Endodermal cell (in vitro differentiated cells): ENCODE measurements around the gene DGKQ. TPM values are rescaled to one million over a fixed set of nuclear protein-coding genes. Genes with fewer than 3 reads are reported as not detected.

Source experiments
- DNase-seq: peaks from one replicate; pipeline ENCODE4 v3.0.0-alpha.2; 2017
- H3K27ac ChIP-seq: 2 replicates; pipeline ENCODE4 v1.5.1; 2013; ENCODE audit warnings: mild to moderate bottlenecking, low read depth, low read length, moderate library complexity
- H3K27me3 ChIP-seq: 2 replicates; pipeline ENCODE4 v1.6.1; 2013; ENCODE audit warnings: mild to moderate bottlenecking, low read length, moderate library complexity; ENCODE audit not compliant: insufficient read depth, control insufficient read depth, poor library complexity, severe bottlenecking
- H3K36me3 ChIP-seq: 2 replicates; pipeline ENCODE4 v1.7.0; 2013; ENCODE audit warnings: mild to moderate bottlenecking, low read length, moderate library complexity; ENCODE audit not compliant: control insufficient read depth, insufficient read depth
- H3K4me1 ChIP-seq: one replicate; pipeline ENCODE4 v1.7.0; 2013; ENCODE audit warnings: low read length; ENCODE audit not compliant: control insufficient read depth, insufficient read depth
- H3K4me3 ChIP-seq: 2 replicates; pipeline ENCODE4 v1.5.1; 2013; ENCODE audit warnings: mild to moderate bottlenecking, low read length, moderate library complexity
- H3K9ac ChIP-seq: 2 replicates; pipeline ENCODE4 v1.6.1; 2013; ENCODE audit warnings: mild to moderate bottlenecking, low read length, moderate library complexity; ENCODE audit not compliant: poor library complexity, severe bottlenecking; ENCODE audit errors: extremely low read depth
- H3K9me3 ChIP-seq: 2 replicates; pipeline ENCODE4 v1.6.1; 2013; ENCODE audit warnings: mild to moderate bottlenecking, low read length, moderate library complexity; ENCODE audit not compliant: control insufficient read depth
- H3K27ac Mint-ChIP-seq: 2 replicates; pipeline ENCODE4 v1.8.0; 2020; ENCODE audit warnings: mixed read lengths
- H3K27me3 Mint-ChIP-seq: 2 replicates; pipeline ENCODE4 v1.8.0; 2021; ENCODE audit warnings: mild to moderate bottlenecking, mixed read lengths; ENCODE audit not compliant: insufficient read depth
- H3K36me3 Mint-ChIP-seq: 2 replicates; pipeline ENCODE4 v1.8.0; 2020; ENCODE audit warnings: low read depth, mixed read lengths
- H3K4me1 Mint-ChIP-seq: 2 replicates; pipeline ENCODE4 v1.8.0; 2020; ENCODE audit warnings: mixed read lengths
- H3K4me3 Mint-ChIP-seq: 2 replicates; pipeline ENCODE4 v1.8.0; 2020; ENCODE audit warnings: mild to moderate bottlenecking, moderate library complexity, mixed read lengths
- H3K9me3 Mint-ChIP-seq: 2 replicates; pipeline ENCODE4 v1.8.0; 2020; ENCODE audit warnings: mild to moderate bottlenecking, mixed read lengths
- CTCF ChIP-seq: fragments of 200-600 bp; sonication (generic); conservative IDR thresholded peaks from 2 replicates; pipeline ENCODE4 v1.5.0; 2021; ENCODE audit warnings: antibody characterized with exemption, mild to moderate bottlenecking
- WGBS, 2 experiments: methylation state at CpG; one replicate each; pipeline versions ENCODE4 v1.1.5 to v1.1.7; 2013; ENCODE audit warnings: missing lambda C conversion rate in 2 of 2, mixed read lengths in 1 of 2; ENCODE audit not compliant: insufficient coverage in 1 of 2, insufficient read length in 1 of 2; 5-methylcytosine and 5-hydroxymethylcytosine counted together
- total RNA-seq, 2 donors: library from RNA; stranded (reverse); fragmentation: NEBNext Ultra II Directional in 1 of 2; extraction: Animal tissue kit (Norgen Biotek cat#: 25700) in 1 of 2; gene quantifications; 2 replicates in 1 of 2; 3 replicates in 1 of 2; pipeline ENCODE4 v1.2.1, GENCODE V29; 2021

The DGKQ gene
- total RNA-seq, 2 donors from 2014 or later: 26.3 to 31.1 TPM

DNA sequence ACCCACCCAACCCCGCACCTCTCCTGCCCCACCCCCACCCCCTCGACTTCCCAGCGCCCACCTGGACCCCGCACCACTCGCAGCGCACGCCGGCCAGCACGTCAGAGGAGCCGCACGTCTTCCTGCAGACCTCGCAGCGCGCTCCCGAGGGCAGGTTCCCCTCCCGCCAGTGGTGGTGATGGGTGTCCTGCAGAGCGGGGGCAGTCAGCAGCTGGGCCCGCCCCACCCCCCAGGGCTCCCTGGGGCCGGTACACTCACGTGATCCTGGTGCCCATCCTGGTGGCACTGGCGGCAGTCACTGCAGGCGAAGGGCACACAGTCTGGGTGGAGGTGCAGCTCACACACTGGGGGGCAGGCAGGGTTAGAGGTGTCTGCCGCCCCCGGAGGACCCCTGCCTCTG is 5.1 kb downstream of the DGKQ start:
- H3K9ac ChIP-seq: no peak overlapping the region
- Mint-ChIP-seq H3K27me3 (peaks cover 18% of the 10 kb centered on the region), H3K4me3 (no peak overlapping the region), H3K9me3 (no peaks in the 10 kb centered on the region), H3K36me3 (peaks cover 6% of the 10 kb centered on the region), H3K27ac (no peak overlapping the region), H3K4me1 (peaks cover 8% of the 10 kb centered on the region)
- peaks cover 9% of the 10 kb centered on the region for H3K27me3 ChIP-seq
- H3K9me3 ChIP-seq: no peaks in the 10 kb centered on the region
- H3K36me3 ChIP-seq: no peaks in the 10 kb centered on the region
- WGBS, 2 experiments: 52 to 61% methylated on average over 5 to 23 of the region's 24 CpGs
- H3K4me3 ChIP-seq: no peak overlapping the region
- TF ChIP-seq CTCF: no peak
- DNase-seq: no peak
- no peak overlapping the region for H3K27ac ChIP-seq
- H3K4me1 ChIP-seq: no peaks in the 10 kb centered on the region

GRCh38 chr4:967113-968104 is 6.0 kb downstream of the DGKQ start:
- Mint-ChIP-seq H3K4me1 (peaks cover 8% of the 10 kb centered on the region), H3K36me3 (peaks cover 6% of the 10 kb centered on the region), H3K27ac (no peak overlapping the region), H3K27me3 (peaks cover 18% of the 10 kb centered on the region), H3K9me3 (no peaks in the 10 kb centered on the region), H3K4me3 (no peak overlapping the region)
- H3K9ac ChIP-seq: no peak overlapping the region
- H3K27ac ChIP-seq: no peak overlapping the region
- H3K36me3 ChIP-seq: no peaks in the 10 kb centered on the region
- peaks cover 9% of the 10 kb centered on the region for H3K27me3 ChIP-seq
- WGBS, 2 experiments: 60 to 62% methylated on average over 38 to 75 of the region's 76 CpGs
- no peaks in the 10 kb centered on the region for H3K9me3 ChIP-seq
- H3K4me1 ChIP-seq: no peaks in the 10 kb centered on the region
- peak; percentile 71 for DNase-seq
- H3K4me3 ChIP-seq: no peak overlapping the region
- TF ChIP-seq CTCF: no peak

GRCh38 chr4:966266-967112 is 6.9 kb downstream of the DGKQ start:
- Histone ChIP-seq H3K9ac (no peak overlapping the region), H3K36me3 (no peaks in the 10 kb centered on the region), H3K9me3 (no peaks in the 10 kb centered on the region), H3K27me3 (no peaks in the 10 kb centered on the region), H3K27ac (no peak overlapping the region), H3K4me3 (no peak overlapping the region), H3K4me1 (no peaks in the 10 kb centered on the region)
- H3K27ac Mint-ChIP-seq: no peak overlapping the region
- H3K9me3 Mint-ChIP-seq: no peaks in the 10 kb centered on the region
- H3K27me3 Mint-ChIP-seq: peaks cover 15% of the 10 kb centered on the region
- H3K36me3 Mint-ChIP-seq: peaks cover 10% of the 10 kb centered on the region
- TF ChIP-seq CTCF: no peak
- DNase-seq: no peak
- peaks cover 8% of the 10 kb centered on the region for H3K4me1 Mint-ChIP-seq
- 86 to 91% methylated on average over 33 to 48 of the region's 48 CpGs for WGBS, 2 experiments
- no peak overlapping the region for H3K4me3 Mint-ChIP-seq
